ENCODE results near the gene GBF1. TPM values are rescaled to one million over a fixed set of nuclear protein-coding genes. Genes with fewer than 3 reads are reported as not detected.

The GBF1 gene
- total and polyA plus RNA-seq, 8 donors = 5.7 to 47.3 (median 21.9) TPM

DNA sequence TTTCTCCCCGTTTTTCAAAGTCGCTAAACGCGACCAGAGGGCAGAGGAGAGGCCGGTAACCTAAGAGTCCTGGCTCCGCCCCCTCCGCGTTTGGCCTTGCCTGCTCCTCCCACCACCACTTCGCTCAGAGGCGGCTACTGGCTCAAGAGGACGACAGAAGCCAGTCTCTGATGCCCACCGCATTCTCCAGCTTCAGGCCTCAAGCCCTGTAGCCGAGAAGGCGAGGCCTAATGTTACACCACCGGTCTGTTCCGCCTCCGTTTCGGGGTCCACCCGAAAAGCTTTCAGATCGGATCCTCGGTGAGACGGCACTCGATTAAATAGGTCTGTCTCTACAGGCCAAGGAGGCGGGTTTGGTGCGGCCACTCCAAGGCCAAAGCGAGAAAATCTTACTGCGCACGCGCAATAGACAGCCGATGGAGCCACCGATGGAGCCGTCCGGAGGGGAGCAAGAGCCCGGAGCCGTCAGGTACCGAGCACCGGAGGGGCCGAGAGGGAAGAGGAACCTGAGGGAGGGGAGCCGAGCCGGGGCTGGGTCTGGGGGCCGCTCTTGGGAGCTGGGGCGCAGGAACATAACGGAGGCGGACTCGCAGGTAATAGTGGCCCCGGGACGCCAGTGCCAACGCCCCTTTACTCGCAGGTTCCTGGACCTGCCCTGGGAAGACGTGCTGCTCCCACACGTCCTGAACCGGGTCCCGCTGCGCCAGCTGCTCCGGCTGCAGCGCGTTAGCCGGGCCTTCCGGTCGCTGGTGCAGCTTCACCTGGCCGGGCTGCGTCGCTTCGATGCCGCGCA is 175.6 kb downstream of the GBF1 start, which contains the start of gene FBXL15:
Gene FBXL15 (plus strand): TSS at position 123 of the 793 bp plus-strand sequence. CDS start 294 bp downstream, at position 417.
- DNase-seq = peak; percentile 98 to 99
- H3K36me3 ChIP-seq = peaks cover 0 to 23% (median 21%) of the 10 kb centered on the region in 4 donors
- 0 to 1% (median 0%) methylated on average over 44 to 66 of the region's 66 CpGs for WGBS, 5 donors
- intact Hi-C loops (cut with DNase I; ENCODE audit: low total_unique reads) = no loop called here
- H3K4me3 ChIP-seq = peak within 1 kb of the TSS; percentile 79 to 96 (median 91)
- H3K4me1 ChIP-seq = peaks cover 32 to 57% (median 47%) of the 10 kb centered on the region in 4 donors
- H3K9me3 ChIP-seq = no peaks in the 10 kb centered on the region
- TF ChIP-seq CTCF (IDR thresholded peaks at IDR 0.05) = peak in 1 of 7 experiments; percentile 30
- TF ChIP-seq POLR2AphosphoS5 (IDR thresholded peaks at IDR 0.05) = peak in 2 of 3 donors; percentile 70 to 77
- TF ChIP-seq POLR2A (IDR thresholded peaks at IDR 0.05) = no peak
- peaks cover 0 to 38% (median 33%) of the 10 kb centered on the region in 3 donors for H3K27me3 ChIP-seq
- peak within 1 kb of the TSS; percentile 93 to 98 (median 94) for H3K27ac ChIP-seq

GRCh38 chr10:102421507-102421756 is 176.1 kb downstream of the GBF1 start:
- 0 to 1% (median 0%) methylated on average over 7 to 14 of the region's 14 CpGs for WGBS, 5 donors
- Histone ChIP-seq H3K4me3 (peak overlapping the region; percentile 79 to 96 (median 91)), H3K9me3 (no peaks in the 10 kb centered on the region), H3K27ac (peak overlapping the region; percentile 93 to 98 (median 94)), H3K4me1 (peaks cover 32 to 57% (median 47%) of the 10 kb centered on the region in 4 donors), H3K36me3 (peaks cover 0 to 23% (median 21%) of the 10 kb centered on the region in 4 donors), H3K27me3 (peaks cover 0 to 32% (median 28%) of the 10 kb centered on the region in 3 donors)
- DNase-seq = no peak
- TF ChIP-seq POLR2A (IDR thresholded peaks at IDR 0.05) = no peak
- TF ChIP-seq EP300 (IDR thresholded peaks at IDR 0.05) = no peak
- no peak for TF ChIP-seq CTCF (IDR thresholded peaks at IDR 0.05)
- TF ChIP-seq POLR2AphosphoS5 (IDR thresholded peaks at IDR 0.05) = no peak
- intact Hi-C loops (cut with DNase I; ENCODE audit: low total_unique reads) = no loop called here

DNA sequence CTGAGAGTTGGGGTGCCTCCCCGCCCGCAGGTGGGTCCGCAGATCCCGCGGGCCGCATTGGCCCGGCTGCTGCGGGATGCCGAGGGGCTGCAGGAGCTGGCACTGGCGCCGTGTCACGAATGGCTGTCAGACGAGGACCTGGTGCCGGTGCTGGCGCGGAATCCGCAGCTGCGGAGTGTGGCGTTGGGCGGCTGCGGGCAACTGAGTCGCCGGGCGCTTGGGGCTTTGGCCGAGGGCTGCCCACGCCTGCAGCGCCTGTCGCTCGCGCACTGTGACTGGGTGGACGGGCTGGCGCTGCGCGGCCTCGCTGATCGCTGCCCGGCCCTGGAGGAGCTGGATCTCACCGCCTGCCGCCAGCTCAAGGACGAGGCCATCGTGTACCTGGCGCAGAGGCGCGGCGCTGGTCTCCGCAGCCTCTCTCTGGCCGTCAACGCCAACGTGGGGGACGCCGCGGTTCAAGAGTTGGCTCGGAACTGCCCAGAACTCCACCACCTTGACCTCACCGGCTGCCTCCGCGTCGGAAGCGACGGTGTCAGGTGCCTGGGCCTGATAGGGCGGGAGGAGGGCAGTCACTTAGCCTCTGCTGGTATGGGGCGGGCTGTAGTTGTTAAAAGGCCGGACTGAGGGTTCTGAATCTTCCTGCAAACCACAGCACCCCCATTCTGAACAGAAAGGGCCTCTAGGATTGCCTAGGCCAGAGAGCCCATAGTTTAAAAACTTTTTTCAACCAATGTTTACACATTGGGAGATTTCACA is 176.6 kb downstream of the GBF1 start:
- intact Hi-C loops (cut with DNase I; ENCODE audit: low total_unique reads) = no loop called here
- Histone ChIP-seq H3K27ac (peak overlapping the region; percentile 93 to 98 (median 94)), H3K36me3 (peaks cover 0 to 24% (median 21%) of the 10 kb centered on the region in 4 donors), H3K4me1 (peaks cover 32 to 57% (median 47%) of the 10 kb centered on the region in 4 donors), H3K4me3 (peak overlapping the region; percentile 79 to 96 (median 91)), H3K9me3 (no peaks in the 10 kb centered on the region), H3K27me3 (peaks cover 0 to 27% (median 23%) of the 10 kb centered on the region in 3 donors)
- 1 to 3% (median 1%) methylated on average over 11 to 62 of the region's 62 CpGs for WGBS, 5 donors
- peak; percentile 67 to 69 for DNase-seq
- TF ChIP-seq POLR2AphosphoS5 (IDR thresholded peaks at IDR 0.05) (peak in 2 of 3 donors; percentile 51), POLR2A (IDR thresholded peaks at IDR 0.05) (no peak), EP300 (IDR thresholded peaks at IDR 0.05) (no peak), CTCF (IDR thresholded peaks at IDR 0.05) (no peak)

DNA sequence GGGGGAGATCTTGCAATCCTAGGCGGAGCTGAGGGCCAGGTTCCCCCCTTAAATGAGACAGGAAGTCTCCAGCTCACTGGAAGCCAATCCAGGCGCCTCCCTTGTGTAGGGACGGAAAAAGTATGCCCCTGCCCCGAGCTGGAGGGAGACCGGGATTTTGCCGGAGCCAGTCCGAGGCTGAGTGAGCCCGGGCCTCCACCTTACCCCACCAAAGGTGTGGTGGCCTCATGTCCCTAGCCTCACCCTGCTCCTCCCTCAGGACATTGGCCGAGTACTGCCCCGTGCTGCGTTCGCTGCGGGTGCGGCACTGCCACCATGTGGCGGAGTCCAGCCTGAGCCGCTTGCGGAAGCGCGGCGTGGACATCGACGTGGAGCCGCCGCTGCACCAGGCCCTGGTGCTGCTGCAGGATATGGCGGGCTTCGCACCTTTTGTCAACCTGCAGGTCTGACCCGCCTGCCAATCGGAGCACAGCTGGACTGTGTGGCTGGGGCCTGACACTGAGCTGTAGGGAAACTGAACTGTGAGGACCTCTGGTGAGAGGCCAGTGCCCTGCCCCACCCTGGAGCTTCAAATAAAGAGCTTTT is 177.3 kb downstream of the GBF1 start:
- TF ChIP-seq POLR2AphosphoS5 (IDR thresholded peaks at IDR 0.05) (peak; percentile 40 to 93 (median 77)), POLR2A (IDR thresholded peaks at IDR 0.05) (no peak), CTCF (IDR thresholded peaks at IDR 0.05) (peak in 5 of 7 experiments; percentile 72 to 81 (median 76)), EP300 (IDR thresholded peaks at IDR 0.05) (no peak)
- intact Hi-C loops (cut with DNase I; ENCODE audit: low total_unique reads) = no loop called here
- peak; percentile 87 to 93 for DNase-seq
- H3K36me3 ChIP-seq = peaks cover 0 to 28% (median 21%) of the 10 kb centered on the region in 4 donors
- peaks cover 0 to 20% (median 16%) of the 10 kb centered on the region in 3 donors for H3K27me3 ChIP-seq
- H3K27ac ChIP-seq = peak overlapping the region; percentile 93 to 98 (median 94)
- peak overlapping the region; percentile 79 to 96 (median 91) for H3K4me3 ChIP-seq
- 3 to 18% (median 7%) methylated on average over 3 to 28 of the region's 28 CpGs for WGBS, 5 donors
- no peaks in the 10 kb centered on the region for H3K9me3 ChIP-seq
- peaks cover 32 to 57% (median 47%) of the 10 kb centered on the region in 4 donors for H3K4me1 ChIP-seq

All from stomach (tissue), 9 donors.